Measurements from ENCODE around the gene VPS11. TPM values are rescaled to one million over a fixed set of nuclear protein-coding genes. Genes with fewer than 3 reads are reported as not detected.

The VPS11 gene
- total RNA-seq, 1 experiment from 2014 or later = 18.6 TPM

GRCh38 chr11:119041821-119042514, 25.6 kb upstream of the VPS11 start:
- Histone ChIP-seq H3K27ac (ENCODE audit: insufficient read length, low read depth, low read length) (no peak overlapping the region), H3K4me1 (ENCODE audit: insufficient read depth, low read length) (no peaks in the 10 kb centered on the region), H3K9ac (ENCODE audit: extremely low read depth, insufficient read length, low read length) (no peak overlapping the region), H2BK5ac (ENCODE audit: insufficient read length, low read length) (no peak overlapping the region), H3K79me2 (ENCODE audit: insufficient read depth, low read length) (no peaks in the 10 kb centered on the region), H3K4me2 (ENCODE audit: insufficient read depth, insufficient read length, low read length) (no peak overlapping the region), H4K91ac (ENCODE audit: insufficient read length, low read depth, low read length) (no peak overlapping the region), H3K14ac (ENCODE audit: insufficient read depth, low read length) (no peak overlapping the region), H3K27me3 (ENCODE audit: insufficient read depth, low read length) (no peaks in the 10 kb centered on the region), H3K4ac (ENCODE audit: low read depth, low read length) (no peak overlapping the region), H4K20me1 (ENCODE audit: control insufficient read depth, insufficient read depth, insufficient read length) (no peaks in the 10 kb centered on the region), H3K56ac (ENCODE audit: insufficient read length, low read depth, low read length) (no peak overlapping the region), H3T11ph (ENCODE audit: low read length) (no peak overlapping the region), H3K9me3 (ENCODE audit: control insufficient read depth, low read depth, low read length) (no peaks in the 10 kb centered on the region), H3K79me1 (ENCODE audit: insufficient read depth, low read depth, low read length, poor library complexity, severe bottlenecking) (no peaks in the 10 kb centered on the region), H4K8ac (replicated peaks; ENCODE audit: insufficient read length, low read depth, low read length) (no peak overlapping the region), H2BK15ac (ENCODE audit: low read depth, low read length) (no peak overlapping the region), H2AFZ (ENCODE audit: low read length) (no peak overlapping the region), H2AK5ac (ENCODE audit: insufficient read length, low read length) (no peak overlapping the region), H2BK12ac (ENCODE audit: insufficient read length, low read depth, low read length) (no peak overlapping the region), H3K18ac (ENCODE audit: insufficient read length, low read depth, low read length) (no peak overlapping the region), H3K23ac (ENCODE audit: insufficient read length, low read depth, low read length) (no peak overlapping the region), H3K23me2 (ENCODE audit: insufficient read length, low read depth, low read length, poor library complexity, severe bottlenecking) (no peaks in the 10 kb centered on the region), H2BK120ac (ENCODE audit: low read depth, low read length, poor library complexity, severe bottlenecking) (no peak overlapping the region), H4K5ac (ENCODE audit: insufficient read length, low read depth, low read length) (no peak overlapping the region), H2BK20ac (ENCODE audit: low read depth, low read length, poor library complexity, severe bottlenecking) (no peak overlapping the region)
- H3K4me3 Mint-ChIP-seq = no peak overlapping the region; a peak in 1 of 5 replicates
- peaks cover 16 to 27% of the 10 kb centered on the region in 2 experiments for H3K4me1 Mint-ChIP-seq
- H3K9me3 Mint-ChIP-seq = no peaks in the 10 kb centered on the region
- H3K27ac Mint-ChIP-seq = peak overlapping the region in 2 of 3 experiments; percentile 34 to 64; a peak in 3 of 7 replicates
- no peaks in the 10 kb centered on the region for H3K27me3 Mint-ChIP-seq (ENCODE audit: low read depth)
- TF ChIP-seq, protein P1, sequence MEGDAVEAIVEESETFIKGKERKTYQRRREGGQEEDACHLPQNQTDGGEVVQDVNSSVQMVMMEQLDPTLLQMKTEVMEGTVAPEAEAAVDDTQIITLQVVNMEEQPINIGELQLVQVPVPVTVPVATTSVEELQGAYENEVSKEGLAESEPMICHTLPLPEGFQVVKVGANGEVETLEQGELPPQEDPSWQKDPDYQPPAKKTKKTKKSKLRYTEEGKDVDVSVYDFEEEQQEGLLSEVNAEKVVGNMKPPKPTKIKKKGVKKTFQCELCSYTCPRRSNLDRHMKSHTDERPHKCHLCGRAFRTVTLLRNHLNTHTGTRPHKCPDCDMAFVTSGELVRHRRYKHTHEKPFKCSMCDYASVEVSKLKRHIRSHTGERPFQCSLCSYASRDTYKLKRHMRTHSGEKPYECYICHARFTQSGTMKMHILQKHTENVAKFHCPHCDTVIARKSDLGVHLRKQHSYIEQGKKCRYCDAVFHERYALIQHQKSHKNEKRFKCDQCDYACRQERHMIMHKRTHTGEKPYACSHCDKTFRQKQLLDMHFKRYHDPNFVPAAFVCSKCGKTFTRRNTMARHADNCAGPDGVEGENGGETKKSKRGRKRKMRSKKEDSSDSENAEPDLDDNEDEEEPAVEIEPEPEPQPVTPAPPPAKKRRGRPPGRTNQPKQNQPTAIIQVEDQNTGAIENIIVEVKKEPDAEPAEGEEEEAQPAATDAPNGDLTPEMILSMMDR (conservative IDR thresholded peaks at IDR 0.05) = no peak
- H3K36me3 Mint-ChIP-seq (ENCODE audit: insufficient read depth in 1 of 3, low read depth in 3 of 3) = peaks cover 15 to 28% (median 21%) of the 10 kb centered on the region in 3 experiments; a peak in 6 of 7 replicates
- no CpG with 5 or more reads among the region's 4 CpGs for WGBS (ENCODE audit: extremely low coverage, insufficient read length, low lambda C conversion rate)
- no peak for DNase-seq

All from H9 (cell line).